ENCODE results near the gene BACH1. TPM values are rescaled to one million over a fixed set of nuclear protein-coding genes. Genes with fewer than 3 reads are reported as not detected.

Gene BACH1
- polyA plus RNA-seq, 1 donor from 2014 or later: 29.7 TPM

- TF ChIP-seq CTCF (IDR thresholded peaks at IDR 0.05; ENCODE audit: poor library complexity, severe bottlenecking) (no peak), EP300 (conservative IDR thresholded peaks at IDR 0.05; ENCODE audit: poor library complexity, severe bottlenecking) (no peak)
Observed at GRCh38 chr21:29382030-29382654, 83.4 kb downstream of the BACH1 start (continued).

GRCh38 chr21:29384683-29385359 is 86.1 kb downstream of the BACH1 start:
- Histone ChIP-seq H3K4me2 (ENCODE audit: low read length) (no peak overlapping the region), H3K27ac (ENCODE audit: low read length) (no peak overlapping the region), H3K9ac (ENCODE audit: low read length) (no peak overlapping the region), H2AFZ (ENCODE audit: low read depth, low read length) (no peak overlapping the region), H3K4me3 (ENCODE audit: low read length) (no peak overlapping the region), H3K9me2 (ENCODE audit: insufficient read depth, low read length) (no peaks in the 10 kb centered on the region), H4K20me1 (ENCODE audit: insufficient read depth) (no peaks in the 10 kb centered on the region), H3K27me3 (ENCODE audit: insufficient read depth, low read depth, low read length) (no peaks in the 10 kb centered on the region), H3K9me3 (ENCODE audit: low read length) (no peaks in the 10 kb centered on the region), H3K36me3 (ENCODE audit: insufficient read depth, low read length) (no peaks in the 10 kb centered on the region), H3F3A (ENCODE audit: insufficient read depth, low read length, poor library complexity, severe bottlenecking) (no peaks in the 10 kb centered on the region), H3K79me2 (replicated peaks; ENCODE audit: insufficient read depth, low read length) (no peaks in the 10 kb centered on the region)
- TF ChIP-seq EP300 (conservative IDR thresholded peaks at IDR 0.05; ENCODE audit: poor library complexity, severe bottlenecking) (no peak), CTCF (IDR thresholded peaks at IDR 0.05; ENCODE audit: poor library complexity, severe bottlenecking) (no peak)

GRCh38 chr21:29385934-29386520 is 87.3 kb downstream of the BACH1 start:
- Histone ChIP-seq H3K4me3 (ENCODE audit: low read length) (no peak overlapping the region), H3K9me2 (ENCODE audit: insufficient read depth, low read length) (no peaks in the 10 kb centered on the region), H3K9me3 (ENCODE audit: low read length) (no peaks in the 10 kb centered on the region), H3K79me2 (replicated peaks; ENCODE audit: insufficient read depth, low read length) (no peaks in the 10 kb centered on the region), H4K20me1 (ENCODE audit: insufficient read depth) (no peaks in the 10 kb centered on the region), H3K36me3 (ENCODE audit: insufficient read depth, low read length) (no peaks in the 10 kb centered on the region), H3F3A (ENCODE audit: insufficient read depth, low read length, poor library complexity, severe bottlenecking) (no peaks in the 10 kb centered on the region), H3K27me3 (ENCODE audit: insufficient read depth, low read depth, low read length) (no peaks in the 10 kb centered on the region), H3K4me2 (ENCODE audit: low read length) (no peak overlapping the region), H3K27ac (ENCODE audit: low read length) (no peak overlapping the region), H3K9ac (ENCODE audit: low read length) (no peak overlapping the region), H2AFZ (ENCODE audit: low read depth, low read length) (no peak overlapping the region)
- TF ChIP-seq POLR2AphosphoS5 (IDR thresholded peaks at IDR 0.05): no peak
- TF ChIP-seq RAD21 (conservative IDR thresholded peaks at IDR 0.05): no peak
- TF ChIP-seq REST (IDR thresholded peaks at IDR 0.05; ENCODE audit: borderline replicate concordance): no peak
- no peak for TF ChIP-seq EZH2 (IDR thresholded peaks at IDR 0.05; ENCODE audit: borderline replicate concordance, insufficient read depth, low read length, poor library complexity, severe bottlenecking)
- no peak for TF ChIP-seq SMC3 (conservative IDR thresholded peaks at IDR 0.05; ENCODE audit: poor library complexity)

Measured in neural cell (in vitro differentiated cells).